Neuronal stem cell (in vitro differentiated cells): Measurements from ENCODE around the gene PLA2G3.

Experiments
- DNase-seq: peaks from one replicate; pipeline ENCODE4 v3.0.0-alpha.2; 2013; ENCODE audit warnings: low spot score
- H2AFZ ChIP-seq: one replicate; pipeline ENCODE4 v1.6.1; 2013; ENCODE audit warnings: mild to moderate bottlenecking, low read length, inconsistent platforms
- H2AK5ac ChIP-seq: 2 replicates; pipeline ENCODE4 v1.6.1; 2013; ENCODE audit warnings: low read depth, mild to moderate bottlenecking, inconsistent platforms, low read length, moderate library complexity, mixed read lengths
- H2BK120ac ChIP-seq: 2 replicates; pipeline ENCODE4 v1.6.1; 2013; ENCODE audit warnings: low read depth, mild to moderate bottlenecking, inconsistent platforms, low read length, moderate library complexity, mixed read lengths
- H2BK12ac ChIP-seq: one replicate; pipeline ENCODE4 v1.6.1; 2013; ENCODE audit warnings: low read length, inconsistent platforms
- H2BK15ac ChIP-seq: 2 replicates; pipeline ENCODE4 v1.6.1; 2013; ENCODE audit warnings: mild to moderate bottlenecking, low read length, inconsistent platforms, mixed read lengths
- H2BK5ac ChIP-seq: one replicate; pipeline ENCODE4 v1.6.1; 2013; ENCODE audit warnings: inconsistent platforms, mild to moderate bottlenecking, low read length, moderate library complexity
- H3K14ac ChIP-seq: one replicate; pipeline ENCODE4 v1.6.1; 2013; ENCODE audit warnings: low read length, inconsistent platforms
- H3K18ac ChIP-seq: 2 replicates; pipeline ENCODE4 v1.6.1; 2013; ENCODE audit warnings: low read length, inconsistent platforms
- H3K23ac ChIP-seq: 2 replicates; pipeline ENCODE4 v1.6.1; 2013; ENCODE audit warnings: low read depth, mild to moderate bottlenecking, mixed read lengths, low read length, inconsistent platforms; ENCODE audit not compliant: poor library complexity
- H3K27ac ChIP-seq: replicated peaks from 3 replicates; pipeline ENCODE4 v1.5.1; 2013; ENCODE audit warnings: low read length, inconsistent platforms
- H3K27me3 ChIP-seq, 3 experiments: 2 replicates each; pipeline ENCODE4 v1.6.1; 2013; ENCODE audit warnings: low read length in 3 of 3, mild to moderate bottlenecking in 2 of 3, inconsistent platforms in 1 of 3, low read depth in 1 of 3, mixed read lengths in 1 of 3, moderate library complexity in 1 of 3; ENCODE audit not compliant: control insufficient read depth in 3 of 3, insufficient read depth in 3 of 3
- H3K36me3 ChIP-seq, 2 donors: replicated peaks in 1 of 2; 2 replicates each; pipeline ENCODE4 v1.6.1; 2013; ENCODE audit warnings: low read length in 2 of 2; ENCODE audit not compliant: control insufficient read depth in 2 of 2, insufficient read depth in 2 of 2
- H3K4ac ChIP-seq: 2 replicates; pipeline ENCODE4 v1.6.1; 2013; ENCODE audit warnings: inconsistent platforms, mild to moderate bottlenecking, low read length, moderate library complexity
- H3K4me1 ChIP-seq, 2 donors: 1 replicate in 1 of 2; 2 replicates in 1 of 2; pipeline ENCODE4 v1.6.1; 2013; ENCODE audit warnings: low read length in 2 of 2, low read depth in 1 of 2; ENCODE audit not compliant: control insufficient read depth in 2 of 2, insufficient read depth in 1 of 2
- H3K4me2 ChIP-seq: one replicate; pipeline ENCODE4 v1.6.1; 2013; ENCODE audit warnings: mild to moderate bottlenecking, low read length, inconsistent platforms; ENCODE audit not compliant: insufficient read depth, poor library complexity, severe bottlenecking
- H3K4me3 ChIP-seq, 2 donors: 2 replicates each; pipeline ENCODE4 v1.5.1; 2013; ENCODE audit warnings: low read length in 2 of 2, mild to moderate bottlenecking in 2 of 2, inconsistent platforms in 1 of 2, moderate library complexity in 1 of 2
- H3K79me1 ChIP-seq: one replicate; pipeline ENCODE4 v1.6.1; 2013; ENCODE audit warnings: low read depth, mild to moderate bottlenecking, inconsistent platforms, low read length, moderate library complexity
- H3K9ac ChIP-seq: one replicate; pipeline ENCODE4 v1.6.1; 2013; ENCODE audit warnings: mild to moderate bottlenecking, low read depth, low read length, inconsistent platforms; ENCODE audit not compliant: poor library complexity
- H3K9me3 ChIP-seq, 2 donors: replicated peaks in 1 of 2; 2 replicates each; pipeline versions ENCODE3 to v1.6.1; 2013; ENCODE audit warnings: low read length in 2 of 2, mild to moderate bottlenecking in 2 of 2, inconsistent platforms in 1 of 2, low read depth in 1 of 2, mixed read lengths in 1 of 2, moderate library complexity in 1 of 2; ENCODE audit not compliant: control insufficient read depth in 2 of 2, insufficient read depth in 1 of 2
- H4K8ac ChIP-seq: one replicate; pipeline ENCODE4 v1.6.1; 2013; ENCODE audit warnings: low read depth, mild to moderate bottlenecking, inconsistent platforms, low read length, moderate library complexity
- H4K91ac ChIP-seq: one replicate; pipeline ENCODE4 v1.6.1; 2013; ENCODE audit warnings: low read length, low read depth, mild to moderate bottlenecking, inconsistent platforms; ENCODE audit not compliant: poor library complexity
- WGBS, 2 donors: extraction: QIAGEN DNeasy Blood & Tissue Kit; methylation state at CpG; one replicate each; pipeline ENCODE4 v1.1.7; 2013; ENCODE audit warnings: missing lambda C conversion rate in 2 of 2, mixed read lengths in 1 of 2; ENCODE audit not compliant: insufficient read length in 2 of 2, insufficient replicate concordance in 1 of 2; ENCODE audit errors: extremely low coverage in 2 of 2; 5-methylcytosine and 5-hydroxymethylcytosine counted together

Gene PLA2G3

DNA sequence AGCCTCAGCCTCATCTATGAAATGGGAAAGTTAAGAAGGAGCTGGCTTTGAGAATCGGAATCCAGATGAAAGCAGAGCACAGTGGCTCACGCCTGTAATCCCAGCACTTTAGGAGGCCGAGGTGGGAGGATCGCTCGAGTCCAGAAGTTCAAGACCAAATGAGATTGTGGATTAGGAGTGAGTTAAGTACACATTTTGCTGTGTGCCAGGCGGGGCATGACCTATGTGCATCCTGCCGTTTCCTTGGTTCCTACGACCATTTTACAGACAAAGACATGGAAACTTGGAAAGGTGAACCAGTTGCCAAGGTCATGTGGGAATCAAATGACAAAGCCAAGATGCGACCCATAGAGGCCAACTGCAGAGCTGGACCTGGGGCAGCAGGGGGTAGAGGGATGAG lies 4.2 kb downstream of the PLA2G3 start:
- WGBS, 2 donors: no CpG with 5 or more reads among the region's 9 CpGs
- Histone ChIP-seq H3K18ac (no peak overlapping the region), H3K27me3 (no peaks in the 10 kb centered on the region)

DNA sequence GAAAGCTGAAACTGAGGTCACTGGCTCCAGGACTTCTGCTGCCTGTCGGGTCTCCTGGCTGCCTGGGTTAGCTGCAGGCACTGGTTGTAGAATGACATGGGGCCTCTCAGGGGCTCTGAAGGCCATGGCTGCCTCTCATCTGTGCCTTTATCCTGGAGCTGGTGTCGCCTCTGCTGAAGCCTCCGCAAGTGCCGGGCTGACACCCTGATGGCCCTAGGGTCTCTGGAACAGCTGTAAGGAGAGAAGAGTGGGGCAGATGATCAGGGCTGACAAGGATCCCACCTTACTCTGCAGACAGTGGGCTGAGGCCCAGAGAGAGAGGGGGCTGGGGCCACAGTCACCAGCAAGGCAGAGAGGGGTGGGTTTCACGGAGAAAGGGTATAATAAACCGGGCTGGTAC lies 4.6 kb downstream of the PLA2G3 start:
- Histone ChIP-seq H3K18ac (peak overlapping the region; percentile 15), H3K14ac (no peak overlapping the region), H3K4me1 (peaks cover 13 to 21% of the 10 kb centered on the region in 2 donors), H2BK5ac (no peak overlapping the region), H2BK12ac (no peak overlapping the region), H3K4me3 (no peak overlapping the region), H3K9ac (peak overlapping the region; percentile 3), H3K36me3 (peaks cover 30 to 60% of the 10 kb centered on the region in 2 donors), H4K91ac (no peak overlapping the region), H3K27me3 (no peaks in the 10 kb centered on the region), H2BK120ac (no peak overlapping the region), H3K4me2 (no peak overlapping the region), H3K9me3 (no peaks in the 10 kb centered on the region), H4K8ac (no peak overlapping the region), H3K23ac (no peak overlapping the region), H3K27ac (no peak overlapping the region), H2AK5ac (no peak overlapping the region), H3K79me1 (peaks cover 12% of the 10 kb centered on the region), H2AFZ (no peak overlapping the region), H3K4ac (no peak overlapping the region), H2BK15ac (no peak overlapping the region)
- DNase-seq: no peak
- WGBS, 2 donors: no CpG with 5 or more reads among the region's 6 CpGs

More for the DNA sequence above, 4.2 kb downstream of the PLA2G3 start:
- Histone ChIP-seq H3K4me2 (no peak overlapping the region), H3K4me1 (peaks cover 15 to 24% of the 10 kb centered on the region in 2 donors), H3K4ac (no peak overlapping the region), H2BK12ac (no peak overlapping the region), H3K23ac (no peak overlapping the region), H2BK120ac (no peak overlapping the region), H2BK5ac (no peak overlapping the region), H2AK5ac (no peak overlapping the region), H2BK15ac (no peak overlapping the region), H4K91ac (no peak overlapping the region), H4K8ac (no peak overlapping the region), H3K14ac (no peak overlapping the region), H3K9me3 (no peaks in the 10 kb centered on the region), H3K36me3 (peaks cover 30 to 60% of the 10 kb centered on the region in 2 donors), H3K27ac (no peak overlapping the region), H2AFZ (no peak overlapping the region), H3K79me1 (peaks cover 12% of the 10 kb centered on the region), H3K9ac (no peak overlapping the region), H3K4me3 (no peak overlapping the region)
- DNase-seq: no peak

DNA sequence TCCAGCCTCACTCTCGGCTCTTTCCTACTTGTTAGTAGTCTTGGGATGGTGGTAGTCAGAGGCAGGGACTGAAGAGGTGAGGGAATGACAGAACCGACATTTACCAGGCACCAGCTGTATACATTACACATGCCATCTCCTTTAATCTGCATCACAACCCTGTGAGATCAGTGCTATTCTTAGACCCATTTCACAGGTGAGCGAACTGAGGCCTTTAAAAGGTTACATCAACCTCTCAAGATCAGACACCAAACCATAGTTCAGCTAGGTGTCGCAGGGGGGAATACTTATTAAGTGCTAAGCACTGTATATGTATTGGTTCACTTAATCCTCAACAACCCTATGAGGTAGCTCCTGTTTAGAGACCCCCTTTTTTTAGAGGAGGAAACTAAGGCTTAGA lies 5.6 kb downstream of the PLA2G3 start:
- H3K27ac ChIP-seq: no peak overlapping the region
- no peak overlapping the region for H2AFZ ChIP-seq
- no peak for DNase-seq
- no peaks in the 10 kb centered on the region for H3K27me3 ChIP-seq
- no peak overlapping the region for H4K8ac ChIP-seq
- no peak overlapping the region for H2BK120ac ChIP-seq
- H3K36me3 ChIP-seq: peaks cover 30 to 60% of the 10 kb centered on the region in 2 donors
- H3K4me1 ChIP-seq: peaks cover 8 to 16% of the 10 kb centered on the region in 2 donors
- no peak overlapping the region for H3K14ac ChIP-seq
- no peak overlapping the region for H3K4me3 ChIP-seq
- peaks cover 10% of the 10 kb centered on the region for H3K79me1 ChIP-seq
- no peak overlapping the region for H4K91ac ChIP-seq
- no peak overlapping the region for H3K23ac ChIP-seq
- no peak overlapping the region for H3K9ac ChIP-seq
- no peak overlapping the region for H2BK12ac ChIP-seq
- H2BK15ac ChIP-seq: no peak overlapping the region
- no CpG with 5 or more reads among the region's 4 CpGs for WGBS, 2 donors
- no peak overlapping the region for H2AK5ac ChIP-seq
- no peak overlapping the region for H3K4ac ChIP-seq
- no peak overlapping the region for H3K4me2 ChIP-seq
- H3K18ac ChIP-seq: no peak overlapping the region
- no peaks in the 10 kb centered on the region for H3K9me3 ChIP-seq
- no peak overlapping the region for H2BK5ac ChIP-seq

DNA sequence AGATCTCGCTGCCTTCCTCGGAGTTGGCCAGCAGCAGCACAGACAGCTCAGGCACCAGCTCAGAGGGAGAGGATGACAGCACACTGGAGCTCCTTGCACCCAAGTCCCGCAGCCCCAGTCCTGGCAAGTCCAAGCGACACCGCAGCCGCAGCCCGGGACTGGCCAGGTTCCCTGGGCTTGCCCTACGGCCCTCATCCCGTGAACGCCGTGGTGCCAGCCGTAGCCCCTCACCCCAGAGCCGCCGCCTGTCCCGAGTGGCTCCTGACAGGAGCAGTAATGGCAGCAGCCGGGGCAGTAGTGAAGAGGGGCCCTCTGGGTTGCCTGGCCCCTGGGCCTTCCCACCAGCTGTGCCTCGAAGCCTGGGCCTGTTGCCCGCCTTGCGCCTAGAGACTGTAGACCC lies 6.4 kb downstream of the PLA2G3 start:
- Histone ChIP-seq H2BK5ac (peak overlapping the region; percentile 66), H4K8ac (no peak overlapping the region), H3K79me1 (peaks cover 6% of the 10 kb centered on the region), H3K18ac (no peak overlapping the region), H4K91ac (no peak overlapping the region), H2BK12ac (no peak overlapping the region), H3K27ac (no peak overlapping the region), H3K4ac (no peak overlapping the region), H3K27me3 (no peaks in the 10 kb centered on the region), H3K14ac (no peak overlapping the region), H3K4me3 (no peak overlapping the region), H3K4me1 (peaks cover 2 to 9% of the 10 kb centered on the region in 2 donors), H3K4me2 (no peak overlapping the region), H2BK15ac (no peak overlapping the region), H3K36me3 (peaks cover 30 to 60% of the 10 kb centered on the region in 2 donors), H3K23ac (no peak overlapping the region), H2AK5ac (no peak overlapping the region), H3K9me3 (no peaks in the 10 kb centered on the region), H3K9ac (no peak overlapping the region), H2BK120ac (no peak overlapping the region), H2AFZ (no peak overlapping the region)
- no peak for DNase-seq
- WGBS, 2 donors: no CpG with 5 or more reads among the region's 19 CpGs
